ENCODE results near the gene TOX3. TPM values are rescaled to one million over a fixed set of nuclear protein-coding genes. Genes with fewer than 3 reads are reported as not detected.

The TOX3 gene
- total RNA-seq, 4 donors from 2014 or later, result 10.9 to 32.6 (median 28.0) TPM

GRCh38 chr16:52408191-52408845 lies 138.6 kb downstream of the TOX3 start:
- Histone ChIP-seq H3K27ac (peak overlapping the region; percentile 11 to 74 (median 60)), H3K4me3 (no peak overlapping the region)

GRCh38 chr16:52407778-52408177 lies 139.2 kb downstream of the TOX3 start:
- Histone ChIP-seq H3K4me1 (peaks cover 0 to 29% (median 12%) of the 10 kb centered on the region in 4 donors), H3K36me3 (no peaks in the 10 kb centered on the region), H3K27me3 (no peaks in the 10 kb centered on the region), H3K27ac (peak overlapping the region; percentile 11 to 74 (median 60)), H3K9me3 (no peaks in the 10 kb centered on the region), H3K4me3 (no peak overlapping the region)
- in situ Hi-C loops (cut with MboI; ENCODE audit: low pct_ligation_motif_present in 1 of 4, low pct_unique_long_range_greater_than_20kb in 1 of 4, low sequenced_read_pairs in 3 of 4), result no loop called here
- 0 to 15% methylated on average over 1 of the region's 1 CpG for WGBS, 2 donors (ENCODE audit: low coverage in 1 of 2)
- DNase-seq, result no peak
- TF ChIP-seq EP300 (IDR thresholded peaks at IDR 0.05; ENCODE audit: low read depth), result no peak
- TF ChIP-seq, protein P1, sequence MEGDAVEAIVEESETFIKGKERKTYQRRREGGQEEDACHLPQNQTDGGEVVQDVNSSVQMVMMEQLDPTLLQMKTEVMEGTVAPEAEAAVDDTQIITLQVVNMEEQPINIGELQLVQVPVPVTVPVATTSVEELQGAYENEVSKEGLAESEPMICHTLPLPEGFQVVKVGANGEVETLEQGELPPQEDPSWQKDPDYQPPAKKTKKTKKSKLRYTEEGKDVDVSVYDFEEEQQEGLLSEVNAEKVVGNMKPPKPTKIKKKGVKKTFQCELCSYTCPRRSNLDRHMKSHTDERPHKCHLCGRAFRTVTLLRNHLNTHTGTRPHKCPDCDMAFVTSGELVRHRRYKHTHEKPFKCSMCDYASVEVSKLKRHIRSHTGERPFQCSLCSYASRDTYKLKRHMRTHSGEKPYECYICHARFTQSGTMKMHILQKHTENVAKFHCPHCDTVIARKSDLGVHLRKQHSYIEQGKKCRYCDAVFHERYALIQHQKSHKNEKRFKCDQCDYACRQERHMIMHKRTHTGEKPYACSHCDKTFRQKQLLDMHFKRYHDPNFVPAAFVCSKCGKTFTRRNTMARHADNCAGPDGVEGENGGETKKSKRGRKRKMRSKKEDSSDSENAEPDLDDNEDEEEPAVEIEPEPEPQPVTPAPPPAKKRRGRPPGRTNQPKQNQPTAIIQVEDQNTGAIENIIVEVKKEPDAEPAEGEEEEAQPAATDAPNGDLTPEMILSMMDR (IDR thresholded peaks at IDR 0.05), result no peak
- no peak for TF ChIP-seq POLR2AphosphoS5 (IDR thresholded peaks at IDR 0.05)
- no peak for TF ChIP-seq POLR2A (IDR thresholded peaks at IDR 0.05)
- intact Hi-C loops (cut with DNase I; ENCODE audit: low total_unique reads), result no loop called here

More at GRCh38 chr16:52408191-52408845, 138.6 kb downstream of the TOX3 start:
- Histone ChIP-seq H3K27me3 (no peaks in the 10 kb centered on the region), H3K36me3 (no peaks in the 10 kb centered on the region), H3K4me1 (peaks cover 0 to 29% (median 12%) of the 10 kb centered on the region in 4 donors), H3K9me3 (no peaks in the 10 kb centered on the region)
- intact Hi-C loops (cut with DNase I; ENCODE audit: low total_unique reads) (no loop called here), in situ Hi-C loops (cut with MboI; ENCODE audit: low pct_ligation_motif_present in 1 of 4, low pct_unique_long_range_greater_than_20kb in 1 of 4, low sequenced_read_pairs in 3 of 4) (no loop called here)
- no peak for TF ChIP-seq EP300 (IDR thresholded peaks at IDR 0.05; ENCODE audit: low read depth)
- TF ChIP-seq POLR2AphosphoS5 (IDR thresholded peaks at IDR 0.05), result peak in 2 of 3 donors; percentile 37 to 60
- DNase-seq, result no peak
- 67 to 88% methylated on average over 1 of the region's 1 CpG for WGBS, 2 donors (ENCODE audit: low coverage in 1 of 2)

DNA sequence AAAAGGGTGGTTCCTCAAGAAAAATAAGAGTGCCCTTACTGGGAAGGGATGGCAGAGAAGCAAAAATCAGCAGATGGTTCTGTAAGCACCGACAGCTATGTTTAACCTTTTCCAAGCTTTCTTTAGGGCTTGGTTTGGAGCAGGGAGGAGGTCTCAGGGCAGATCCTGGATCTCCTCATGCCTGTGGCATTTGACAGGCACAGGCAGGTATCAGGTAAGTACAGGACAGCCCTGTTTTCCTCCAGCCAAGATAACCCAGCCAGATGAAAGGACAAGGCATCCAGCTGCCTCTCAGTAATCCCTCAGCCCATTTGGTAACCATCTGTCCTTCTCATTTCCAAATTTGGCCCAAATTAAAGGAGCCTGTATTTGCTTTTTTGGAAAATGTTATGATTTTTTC lies 141.5 kb downstream of the TOX3 start:
- Histone ChIP-seq H3K27me3 (no peaks in the 10 kb centered on the region), H3K36me3 (no peaks in the 10 kb centered on the region), H3K27ac (no peak overlapping the region), H3K9me3 (no peaks in the 10 kb centered on the region), H3K4me3 (no peak overlapping the region), H3K4me1 (peaks cover 0 to 29% (median 12%) of the 10 kb centered on the region in 4 donors)
- in situ Hi-C loops (cut with MboI; ENCODE audit: low pct_ligation_motif_present in 1 of 4, low pct_unique_long_range_greater_than_20kb in 1 of 4, low sequenced_read_pairs in 3 of 4) (no loop called here), intact Hi-C loops (cut with DNase I; ENCODE audit: low total_unique reads) (no loop called here)
- DNase-seq, result no peak
- WGBS, 2 donors (ENCODE audit: low coverage in 1 of 2), result 72 to 100% methylated on average over 1 of the region's 1 CpG
- TF ChIP-seq EP300 (IDR thresholded peaks at IDR 0.05; ENCODE audit: low read depth), result no peak
- TF ChIP-seq POLR2A (IDR thresholded peaks at IDR 0.05), result no peak
- no peak for TF ChIP-seq POLR2AphosphoS5 (IDR thresholded peaks at IDR 0.05)
- TF ChIP-seq, protein P1 (IDR thresholded peaks at IDR 0.05), result no peak

GRCh38 chr16:52404546-52404945 lies 142.4 kb downstream of the TOX3 start:
- TF ChIP-seq EP300 (IDR thresholded peaks at IDR 0.05; ENCODE audit: low read depth), result no peak
- TF ChIP-seq, protein P1 (IDR thresholded peaks at IDR 0.05), result no peak
- TF ChIP-seq POLR2AphosphoS5 (IDR thresholded peaks at IDR 0.05), result no peak
- TF ChIP-seq POLR2A (IDR thresholded peaks at IDR 0.05), result no peak
- in situ Hi-C loops (cut with MboI; ENCODE audit: low pct_ligation_motif_present in 1 of 4, low pct_unique_long_range_greater_than_20kb in 1 of 4, low sequenced_read_pairs in 3 of 4), result no loop called here
- intact Hi-C loops (cut with DNase I; ENCODE audit: low total_unique reads), result no loop called here
- Histone ChIP-seq H3K4me1 (peaks cover 0 to 29% (median 12%) of the 10 kb centered on the region in 4 donors), H3K4me3 (no peak overlapping the region), H3K27ac (no peak overlapping the region), H3K27me3 (no peaks in the 10 kb centered on the region), H3K9me3 (no peaks in the 10 kb centered on the region), H3K36me3 (no peaks in the 10 kb centered on the region)
- WGBS, 2 donors (ENCODE audit: low coverage in 1 of 2), result 33 to 90% methylated on average over 1 to 2 of the region's 2 CpGs
- no peak for DNase-seq
